H1 (cell line): ENCODE results near the gene DMPK. TPM values are rescaled to one million over a fixed set of nuclear protein-coding genes. Genes with fewer than 3 reads are reported as not detected.

Experiments used
- CTCF ChIA-PET: fragments of 300-600 bp; sonication (Branson Sonifier 250); formaldehyde crosslinking; loops from one replicate; lab custom pipeline; 2021; ENCODE audit not compliant: partially characterized antibody; lab: Charles Lee
- POLR2A ChIA-PET: fragments of 300-600 bp; sonication (Branson Sonifier 250); formaldehyde crosslinking; loops from one replicate; lab custom pipeline; 2021; ENCODE audit warnings: inconsistent platforms; ENCODE audit not compliant: partially characterized antibody; lab: Charles Lee
- DNase-seq, 2 experiments: peaks; one replicate each; pipeline versions ENCODE4 v3.0.0 to v3.0.0-alpha.2; 2010 to 2022; ENCODE audit warnings: low spot score in 2 of 2, low read depth in 1 of 2, mixed read lengths in 1 of 2
- FAIRE-seq: peaks from 2 replicates; lab custom pipeline; 2011; peaks lifted over from hg19 to GRCh38; lab: Jason Lieb, UNC
- H2AFZ ChIP-seq: 2 replicates; pipeline ENCODE4 v1.8.1; 2012; ENCODE audit warnings: low read length, inconsistent platforms
- H2AK5ac ChIP-seq: 2 replicates; pipeline ENCODE4 v1.6.1; 2013; ENCODE audit warnings: low read depth, low read length
- H2BK120ac ChIP-seq: replicated peaks from 2 replicates; pipeline ENCODE3; 2013; ENCODE audit warnings: low read depth, low read length, inconsistent platforms
- H2BK12ac ChIP-seq: 2 replicates; pipeline ENCODE4 v1.6.1; 2013; ENCODE audit warnings: low read depth, low read length
- H2BK15ac ChIP-seq: 2 replicates; pipeline ENCODE4 v1.6.1; 2013; ENCODE audit warnings: low read length
- H2BK20ac ChIP-seq: 2 replicates; pipeline ENCODE4 v1.6.1; 2013; ENCODE audit warnings: low read length
- H2BK5ac ChIP-seq: 2 replicates; pipeline ENCODE4 v1.6.1; 2013; ENCODE audit warnings: low read depth, low read length
- H3K14ac ChIP-seq: 2 replicates; pipeline ENCODE4 v1.6.1; 2013; ENCODE audit warnings: inconsistent platforms; ENCODE audit not compliant: insufficient read length
- H3K18ac ChIP-seq: 2 replicates; pipeline ENCODE4 v1.6.1; 2013; ENCODE audit warnings: low read length; ENCODE audit errors: extremely low read depth
- H3K23ac ChIP-seq: 2 replicates; pipeline ENCODE4 v1.6.1; 2013; ENCODE audit warnings: inconsistent platforms; ENCODE audit not compliant: insufficient read length
- H3K23me2 ChIP-seq: 2 replicates; pipeline ENCODE4 v1.6.1; 2013; ENCODE audit warnings: low read depth, low read length
- H3K27ac ChIP-seq: 2 replicates; pipeline ENCODE4 v1.6.1; 2011; ENCODE audit warnings: low read depth, low read length, inconsistent platforms
- H3K27me3 ChIP-seq, 4 experiments: replicated peaks in 1 of 4; 1 replicate in 1 of 4; 2 replicates in 3 of 4; pipeline versions ENCODE4 v1.6.1 to v1.8.1; 2011 to 2013; ENCODE audit warnings: low read length in 3 of 4, mild to moderate bottlenecking in 3 of 4, inconsistent platforms in 2 of 4, mixed read lengths in 2 of 4, moderate library complexity in 1 of 4; ENCODE audit not compliant: control insufficient read depth in 3 of 4, insufficient read depth in 3 of 4; ENCODE audit errors: extremely low read depth in 1 of 4
- H3K36me3 ChIP-seq, 4 experiments: 2 replicates each; pipeline versions ENCODE4 v1.6.1 to v1.8.1; 2011 to 2013; ENCODE audit warnings: mild to moderate bottlenecking in 4 of 4, low read length in 3 of 4, moderate library complexity in 2 of 4, control low read depth in 1 of 4, inconsistent platforms in 1 of 4; ENCODE audit not compliant: insufficient read depth in 4 of 4, control insufficient read depth in 2 of 4
- H3K4ac ChIP-seq: replicated peaks from 2 replicates; pipeline ENCODE3; 2013; ENCODE audit warnings: low read length, low read depth, mixed read lengths, inconsistent platforms; ENCODE audit not compliant: insufficient read length
- H3K4me1 ChIP-seq, 4 experiments: replicated peaks in 1 of 4; 1 replicate in 1 of 4; 2 replicates in 3 of 4; pipeline versions ENCODE4 v1.6.1 to v1.8.1; 2011 to 2013; ENCODE audit warnings: low read length in 3 of 4, inconsistent platforms in 2 of 4, mixed read lengths in 1 of 4; ENCODE audit not compliant: insufficient read depth in 4 of 4, control insufficient read depth in 3 of 4
- H3K4me2 ChIP-seq, 2 experiments: 2 replicates each; pipeline versions ENCODE4 v1.6.1 to v1.8.1; 2011 to 2013; ENCODE audit warnings: low read depth in 2 of 2, low read length in 2 of 2, control low read depth in 1 of 2, inconsistent platforms in 1 of 2, mild to moderate bottlenecking in 1 of 2; ENCODE audit not compliant: insufficient read depth in 1 of 2
- H3K4me3 ChIP-seq, 4 experiments: fragments of 200-600, 300-600 bp in 1 of 4; sonication (generic), shearing (Covaris generic), sonication (Bioruptor Twin) in 1 of 4; 2 replicates each; pipeline versions ENCODE4 v1.5.1 to v1.8.1; 2011 to 2016; ENCODE audit warnings: low read length in 4 of 4, low read depth in 3 of 4, control low read depth in 2 of 4, inconsistent platforms in 2 of 4, mild to moderate bottlenecking in 2 of 4, mixed read lengths in 1 of 4, moderate library complexity in 1 of 4; ENCODE audit not compliant: insufficient read depth in 2 of 4; ENCODE audit errors: extremely low read depth in 1 of 4
- H3K56ac ChIP-seq: replicated peaks from 2 replicates; pipeline ENCODE3; 2013; ENCODE audit warnings: low read depth, mild to moderate bottlenecking, mixed read lengths, low read length, inconsistent platforms; ENCODE audit not compliant: insufficient read length
- H3K79me1 ChIP-seq: 2 replicates; pipeline ENCODE4 v1.6.1; 2013; ENCODE audit warnings: low read depth, low read length, control low read depth
- H3K79me2 ChIP-seq, 2 experiments: 2 replicates each; pipeline versions ENCODE4 v1.6.1 to v1.8.1; 2012 to 2013; ENCODE audit warnings: low read length in 2 of 2, mild to moderate bottlenecking in 2 of 2, inconsistent platforms in 1 of 2; ENCODE audit not compliant: insufficient read depth in 2 of 2, control insufficient read depth in 1 of 2
- H3K9ac ChIP-seq, 4 experiments: replicated peaks in 1 of 4; 1 replicate in 1 of 4; 2 replicates in 3 of 4; pipeline versions ENCODE4 v1.6.1 to v1.8.1; 2011 to 2013; ENCODE audit warnings: low read depth in 3 of 4, low read length in 3 of 4, control low read depth in 2 of 4, mild to moderate bottlenecking in 2 of 4, moderate library complexity in 2 of 4, inconsistent platforms in 1 of 4; ENCODE audit errors: extremely low read depth in 1 of 4
- H3K9me3 ChIP-seq, 2 experiments: 2 replicates each; pipeline versions ENCODE4 v1.6.1 to v1.8.1; 2012 to 2013; ENCODE audit warnings: mild to moderate bottlenecking in 2 of 2, moderate library complexity in 2 of 2, control low read depth in 1 of 2, inconsistent platforms in 1 of 2, low read depth in 1 of 2, low read length in 1 of 2, mixed read lengths in 1 of 2; ENCODE audit not compliant: insufficient read depth in 2 of 2
- H4K20me1 ChIP-seq, 2 experiments: replicated peaks in 1 of 2; 2 replicates each; pipeline versions ENCODE3 to v1.8.1; 2011 to 2013; ENCODE audit warnings: inconsistent platforms in 2 of 2, low read length in 2 of 2, mild to moderate bottlenecking in 1 of 2; ENCODE audit not compliant: insufficient read depth in 2 of 2, control insufficient read depth in 1 of 2
- H4K5ac ChIP-seq: 2 replicates; pipeline ENCODE4 v1.6.1; 2013; ENCODE audit warnings: low read length, low read depth, mixed read lengths, inconsistent platforms; ENCODE audit not compliant: insufficient read length
- H4K8ac ChIP-seq: 2 replicates; pipeline ENCODE4 v1.8.0; 2013; ENCODE audit warnings: mild to moderate bottlenecking, moderate library complexity, low read length, inconsistent platforms; ENCODE audit not compliant: insufficient read depth; ENCODE audit errors: extremely low read depth
- H4K91ac ChIP-seq: replicated peaks from 2 replicates; pipeline ENCODE3; 2013; ENCODE audit warnings: low read length, mixed read lengths, inconsistent platforms; ENCODE audit not compliant: insufficient read length
- FOSL1 ChIP-seq: IDR thresholded peaks from 2 replicates; pipeline ENCODE4 v1.6.1; 2011; ENCODE audit warnings: mild to moderate bottlenecking, low read depth, low read length, moderate library complexity; ENCODE audit not compliant: insufficient read depth
- KDM5A ChIP-seq: fragments of 200-600 bp; IDR thresholded peaks from 2 replicates; pipeline ENCODE4 v1.7.1; 2012; ENCODE audit warnings: mild to moderate bottlenecking, low read length, inconsistent platforms, mixed read lengths
- MAFK ChIP-seq: IDR thresholded peaks from 2 replicates; pipeline ENCODE4 v1.6.1; 2012; ENCODE audit warnings: low read depth, mild to moderate bottlenecking, improper control_type of control experiment, low read length
- PHF8 ChIP-seq: fragments of 200-600 bp; sonication (generic); conservative IDR thresholded peaks from 2 replicates; pipeline ENCODE4 v1.7.1; 2012; ENCODE audit warnings: low read depth, mild to moderate bottlenecking, inconsistent platforms, low read length, moderate library complexity
- RNF2 ChIP-seq: fragments of 200-900, 300-1000 bp; sonication (generic); IDR thresholded peaks from 2 replicates; pipeline ENCODE4 v1.7.1; 2016; ENCODE audit warnings: borderline replicate concordance, low read depth, mild to moderate bottlenecking, antibody characterized with exemption, low read length; ENCODE audit not compliant: poor library complexity, severe bottlenecking; ENCODE audit errors: missing control alignments
- SIN3A ChIP-seq, 2 experiments: IDR thresholded peaks in 1 of 2; conservative IDR thresholded peaks in 1 of 2; 2 replicates each; pipeline ENCODE4 v1.6.1; 2011 to 2012; ENCODE audit warnings: low read length in 2 of 2, improper control_type of control experiment in 1 of 2, low read depth in 1 of 2, mild to moderate bottlenecking in 1 of 2
- SIX5 ChIP-seq: IDR thresholded peaks from 2 replicates; pipeline ENCODE4 v1.6.1; 2011; ENCODE audit warnings: mild to moderate bottlenecking, low read depth, low read length
- SP4 ChIP-seq: IDR thresholded peaks from 2 replicates; pipeline ENCODE4 v1.6.1; 2012; ENCODE audit warnings: low read length, inconsistent platforms
- TBP ChIP-seq: IDR thresholded peaks from 2 replicates; pipeline ENCODE4 v1.6.1; 2011; ENCODE audit warnings: low read depth, low read length, improper control_type of control experiment
- YY1 ChIP-seq: IDR thresholded peaks from 2 replicates; pipeline ENCODE4 v1.6.1; 2011; ENCODE audit warnings: low read depth, mild to moderate bottlenecking, low read length
- WGBS, 2 experiments: shearing (Covaris generic) in 1 of 2; methylation state at CpG; one replicate each; pipeline versions ENCODE4 v1.1.6 to v1.1.7; 2013 to 2015; ENCODE audit warnings: low lambda C conversion rate in 2 of 2, mixed read lengths in 2 of 2, inconsistent platforms in 1 of 2, low coverage in 1 of 2, missing lambda C conversion rate in 1 of 2; ENCODE audit not compliant: insufficient replicate concordance in 2 of 2, insufficient coverage in 1 of 2, insufficient read length in 1 of 2; ENCODE audit errors: extremely low coverage in 1 of 2, missing lambda C conversion rate in 1 of 2; 5-methylcytosine and 5-hydroxymethylcytosine counted together
- polyA plus RNA-seq, 7 experiments: library from polyadenylated mRNA; depleted of rRNA in 3 of 7; stranded (reverse) in 5 of 7; unstranded in 2 of 7; fragments of >200 nt in 5 of 7; fragments of 200-250 nt in 2 of 7; gene quantifications; 1 replicate in 5 of 7; 2 replicates in 1 of 7; 4 replicates in 1 of 7; pipeline versions ENCODE4 v1.2.1 to v1.2.3, GENCODE V29; 2011 to 2013; ENCODE audit warnings: missing spikeins in 2 of 7, mixed read lengths in 2 of 7
- total RNA-seq: library from RNA; stranded (reverse); fragmentation: NEBNext Ultra II Directional; extraction: Animal tissue kit (Norgen Biotek cat#: 25700); gene quantifications from 2 replicates; pipeline ENCODE4 v1.2.1, GENCODE V29; 2021
- TF ChIP-seq, protein P1 (sequence below), 3 experiments: IDR thresholded peaks; 1 replicate in 2 of 3; 2 replicates in 1 of 3; pipeline versions ENCODE4 v1.5.1 to v1.6.1; 2011; ENCODE audit warnings: low read length in 3 of 3, mild to moderate bottlenecking in 3 of 3, inconsistent platforms in 2 of 3, low read depth in 1 of 3, moderate library complexity in 1 of 3; ENCODE audit not compliant: insufficient read depth in 1 of 3; ENCODE audit errors: control extremely low read depth in 1 of 3

The DMPK gene
- total and polyA plus RNA-seq, 2 of the 8 experiments (the other 6 are each of a cell fraction or from before 2014, with no cell fraction given): 13.7 to 27.4 TPM

GRCh38 chr19:45773384-45773783 is 8.9 kb downstream of the DMPK start:
- no peak overlapping the region for H3K4ac ChIP-seq
- H3K79me1 ChIP-seq: no peaks in the 10 kb centered on the region
- H3K36me3 ChIP-seq: peaks cover 6 to 10% (median 7%) of the 10 kb centered on the region in 4 experiments; a peak in 5 of 8 replicates
- peaks cover 19% of the 10 kb centered on the region for H3K23me2 ChIP-seq
- H3K14ac ChIP-seq: no peak overlapping the region
- ChIA-PET CTCF (interaction anchor here (0.6 to 6.7 kb wide), 12 partner anchors 8 to 334 kb away, joined by 3 to 55 read pairs (median 4); partner anchors contain the start of genes DMPK, MEIOSIN and RSPH6A), POLR2A (interaction anchor here (1.0 to 16.2 kb wide), 11 partner anchors 7 to 374 kb away, joined by 3 to 284 read pairs (median 7); partner anchors contain the start of genes DMPK, FBXO46, MEIOSIN and RSPH6A)
- FAIRE-seq (no peak), DNase-seq (no peak)
- no peak overlapping the region for H3K4me3 ChIP-seq
- no peak overlapping the region for H2AFZ ChIP-seq
- no peaks in the 10 kb centered on the region for H3K79me2 ChIP-seq
- H2AK5ac ChIP-seq: no peak overlapping the region
- no peaks in the 10 kb centered on the region for H3K27me3 ChIP-seq
- no peaks in the 10 kb centered on the region for H3K9me3 ChIP-seq
- no peak overlapping the region for H2BK12ac ChIP-seq
- H3K18ac ChIP-seq: no peak overlapping the region
- no peak overlapping the region for H3K4me2 ChIP-seq
- H2BK120ac ChIP-seq: no peak overlapping the region
- no peak overlapping the region for H3K56ac ChIP-seq
- no peak overlapping the region for H3K23ac ChIP-seq
- no peak overlapping the region for H2BK15ac ChIP-seq
- peaks cover 2 to 4% of the 10 kb centered on the region in 2 experiments for H4K20me1 ChIP-seq
- no peak overlapping the region for H2BK20ac ChIP-seq
- no peak overlapping the region for H2BK5ac ChIP-seq
- no peak overlapping the region for H3K27ac ChIP-seq
- H3K4me1 ChIP-seq: peaks cover 0 to 7% (median 5%) of the 10 kb centered on the region in 4 experiments; a peak in 4 of 7 replicates
- no peak overlapping the region for H4K8ac ChIP-seq
- H3K9ac ChIP-seq: no peak overlapping the region
- H4K5ac ChIP-seq: no peak overlapping the region
- H4K91ac ChIP-seq: no peak overlapping the region
- WGBS, 2 experiments: 85% methylated on average over 2 of the region's 2 CpGs; no CpG with 5 or more reads in 1 of the 2 experiments
- no peak for TF ChIP-seq RNF2
- no peak for TF ChIP-seq YY1
- no peak for TF ChIP-seq SP4
- no peak for TF ChIP-seq TBP
- TF ChIP-seq SIX5: no peak
- TF ChIP-seq FOSL1: no peak
- TF ChIP-seq SIN3A (conservative IDR thresholded peaks at IDR 0.05 in 1 of 2, IDR thresholded peaks at IDR 0.05 in 1 of 2; ENCODE audit: low read depth in 1 of 2, low read length in 2 of 2): no peak
- no peak for TF ChIP-seq KDM5A
- TF ChIP-seq PHF8: no peak
- no peak for TF ChIP-seq MAFK
- TF ChIP-seq, protein P1, sequence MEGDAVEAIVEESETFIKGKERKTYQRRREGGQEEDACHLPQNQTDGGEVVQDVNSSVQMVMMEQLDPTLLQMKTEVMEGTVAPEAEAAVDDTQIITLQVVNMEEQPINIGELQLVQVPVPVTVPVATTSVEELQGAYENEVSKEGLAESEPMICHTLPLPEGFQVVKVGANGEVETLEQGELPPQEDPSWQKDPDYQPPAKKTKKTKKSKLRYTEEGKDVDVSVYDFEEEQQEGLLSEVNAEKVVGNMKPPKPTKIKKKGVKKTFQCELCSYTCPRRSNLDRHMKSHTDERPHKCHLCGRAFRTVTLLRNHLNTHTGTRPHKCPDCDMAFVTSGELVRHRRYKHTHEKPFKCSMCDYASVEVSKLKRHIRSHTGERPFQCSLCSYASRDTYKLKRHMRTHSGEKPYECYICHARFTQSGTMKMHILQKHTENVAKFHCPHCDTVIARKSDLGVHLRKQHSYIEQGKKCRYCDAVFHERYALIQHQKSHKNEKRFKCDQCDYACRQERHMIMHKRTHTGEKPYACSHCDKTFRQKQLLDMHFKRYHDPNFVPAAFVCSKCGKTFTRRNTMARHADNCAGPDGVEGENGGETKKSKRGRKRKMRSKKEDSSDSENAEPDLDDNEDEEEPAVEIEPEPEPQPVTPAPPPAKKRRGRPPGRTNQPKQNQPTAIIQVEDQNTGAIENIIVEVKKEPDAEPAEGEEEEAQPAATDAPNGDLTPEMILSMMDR (IDR thresholded peaks at IDR 0.05; ENCODE audit: control extremely low read depth in 1 of 3, insufficient read depth in 1 of 3, low read depth in 1 of 3, low read length in 3 of 3): no peak
